Lower lobe of right lung (tissue), 2 donors: ENCODE measurements around the gene ATP5IF1. TPM values are rescaled to one million over a fixed set of nuclear protein-coding genes. Genes with fewer than 3 reads are reported as not detected.
A peak's percentile ranks its signal among the peaks of the same experiment; 100 is the strongest.

Experiments
- ATAC-seq, 2 donors: fragments of 200-7000 bp; cut with Tn5 transposase; one replicate each; pipeline ENCODE4 v1.9.1; 2020 to 2022; ENCODE audit warnings: mild to moderate bottlenecking in 2 of 2, moderate library complexity in 2 of 2
- DNase-seq: peaks from one replicate; pipeline ENCODE4 v3.0.0-alpha.2; 2020
- H3K27ac ChIP-seq: fragments of 200-600 bp; one replicate; pipeline ENCODE4 v1.8.0; 2022
- H3K27me3 ChIP-seq: fragments of 200-600 bp; one replicate; pipeline ENCODE4 v1.8.0; 2022; ENCODE audit warnings: low read depth
- H3K36me3 ChIP-seq: fragments of 200-600 bp; one replicate; pipeline ENCODE4 v1.8.0; 2022; ENCODE audit warnings: mild to moderate bottlenecking
- H3K4me1 ChIP-seq: fragments of 200-600 bp; one replicate; pipeline ENCODE4 v1.8.0; 2022
- H3K4me3 ChIP-seq: fragments of 200-600 bp; one replicate; pipeline ENCODE4 v1.8.0; 2022; ENCODE audit warnings: mild to moderate bottlenecking
- H3K9me3 ChIP-seq: fragments of 200-600 bp; one replicate; pipeline ENCODE4 v1.8.0; 2022
- intact Hi-C: fragments of 100-400 bp; cut with DNase I; formaldehyde crosslinking; loops from one replicate; pipeline ENCODE4 v1.11.0; 2022
- total RNA-seq: library from RNA; stranded (reverse); fragmentation: NEBNext Ultra II Directional; extraction: Animal tissue kit (Norgen Biotek cat#: 25700); gene quantifications from one replicate; pipeline ENCODE4 v1.2.1, GENCODE V29; 2021
- TF ChIP-seq, protein P1 (sequence below): fragments of 200-600 bp; IDR thresholded peaks from one replicate; pipeline ENCODE4 v1.8.0; 2022; ENCODE audit warnings: antibody characterized with exemption, mild to moderate bottlenecking
- donor health status: DM: no; HTN: yes; CAD: no; lungs with severe emphysema.

Gene ATP5IF1
- total RNA-seq, 1 donor from 2014 or later: 109 TPM

DNA sequence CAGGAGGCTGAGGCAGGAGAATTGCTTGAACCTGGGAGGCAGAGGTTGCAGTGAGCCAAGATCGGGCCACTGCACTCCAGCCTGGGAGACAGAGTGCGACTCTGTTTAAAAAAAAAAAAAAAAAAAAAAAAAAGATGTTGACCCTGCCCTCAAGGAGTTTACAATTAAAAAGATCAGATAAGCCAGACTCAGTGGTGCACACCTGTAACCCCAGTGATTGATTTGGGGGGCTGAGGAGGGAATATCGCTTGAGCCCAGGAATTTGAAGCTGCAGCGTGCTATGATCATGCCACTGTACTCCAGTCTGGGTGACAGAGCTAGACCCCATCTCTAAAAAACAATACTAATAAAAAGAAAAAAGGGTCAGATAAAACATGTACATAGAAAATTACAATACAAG lies 21.8 kb downstream of the ATP5IF1 start:
- peaks cover 35% of the 10 kb centered on the region for H3K4me1 ChIP-seq
- H3K27ac ChIP-seq: no peak overlapping the region
- ATAC-seq: no peak
- H3K27me3 ChIP-seq: no peaks in the 10 kb centered on the region
- no peak for DNase-seq
- no peaks in the 10 kb centered on the region for H3K9me3 ChIP-seq
- TF ChIP-seq, protein P1, sequence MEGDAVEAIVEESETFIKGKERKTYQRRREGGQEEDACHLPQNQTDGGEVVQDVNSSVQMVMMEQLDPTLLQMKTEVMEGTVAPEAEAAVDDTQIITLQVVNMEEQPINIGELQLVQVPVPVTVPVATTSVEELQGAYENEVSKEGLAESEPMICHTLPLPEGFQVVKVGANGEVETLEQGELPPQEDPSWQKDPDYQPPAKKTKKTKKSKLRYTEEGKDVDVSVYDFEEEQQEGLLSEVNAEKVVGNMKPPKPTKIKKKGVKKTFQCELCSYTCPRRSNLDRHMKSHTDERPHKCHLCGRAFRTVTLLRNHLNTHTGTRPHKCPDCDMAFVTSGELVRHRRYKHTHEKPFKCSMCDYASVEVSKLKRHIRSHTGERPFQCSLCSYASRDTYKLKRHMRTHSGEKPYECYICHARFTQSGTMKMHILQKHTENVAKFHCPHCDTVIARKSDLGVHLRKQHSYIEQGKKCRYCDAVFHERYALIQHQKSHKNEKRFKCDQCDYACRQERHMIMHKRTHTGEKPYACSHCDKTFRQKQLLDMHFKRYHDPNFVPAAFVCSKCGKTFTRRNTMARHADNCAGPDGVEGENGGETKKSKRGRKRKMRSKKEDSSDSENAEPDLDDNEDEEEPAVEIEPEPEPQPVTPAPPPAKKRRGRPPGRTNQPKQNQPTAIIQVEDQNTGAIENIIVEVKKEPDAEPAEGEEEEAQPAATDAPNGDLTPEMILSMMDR: no peak
- no peaks in the 10 kb centered on the region for H3K36me3 ChIP-seq
- H3K4me3 ChIP-seq: no peak overlapping the region
- intact Hi-C loops: no loop called here

DNA sequence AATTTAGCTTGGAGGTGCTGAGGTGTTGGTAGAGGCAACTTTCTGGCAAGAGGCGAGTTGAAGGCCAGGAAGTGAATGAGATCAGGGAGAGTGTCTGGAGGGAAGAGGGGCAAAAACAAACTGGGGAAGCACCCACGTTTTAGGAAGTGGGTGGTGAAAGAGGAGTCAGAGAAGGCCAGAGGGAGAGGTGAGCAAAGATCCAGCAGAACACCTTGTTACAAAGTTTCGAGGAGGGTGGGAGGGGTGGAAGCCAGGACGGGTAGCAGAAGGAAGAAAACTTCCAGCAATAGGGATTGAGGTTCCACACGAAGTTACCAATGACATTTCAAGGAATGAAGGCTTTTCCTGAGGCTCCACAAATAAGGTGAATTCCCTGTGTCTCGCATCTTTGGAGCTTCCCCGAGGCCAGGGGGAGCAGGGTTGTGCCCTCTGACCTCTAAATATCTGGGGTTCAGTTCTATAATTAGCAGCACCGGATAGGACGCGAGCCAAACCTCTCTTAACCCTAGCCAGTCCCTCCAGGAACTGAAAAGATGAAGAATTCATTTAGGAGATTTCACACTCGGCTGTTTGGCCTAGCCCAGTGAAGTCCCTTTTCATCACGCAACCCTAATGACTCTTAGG lies 22.8 kb downstream of the ATP5IF1 start:
- DNase-seq (no peak), ATAC-seq (no peak)
- TF ChIP-seq, protein P1: no peak
- H3K36me3 ChIP-seq: no peaks in the 10 kb centered on the region
- H3K9me3 ChIP-seq: no peaks in the 10 kb centered on the region
- no peaks in the 10 kb centered on the region for H3K27me3 ChIP-seq
- H3K27ac ChIP-seq: peak overlapping the region; percentile 86
- intact Hi-C loops: no loop called here
- H3K4me3 ChIP-seq: peak overlapping the region; percentile 93
- H3K4me1 ChIP-seq: peaks cover 44% of the 10 kb centered on the region

DNA sequence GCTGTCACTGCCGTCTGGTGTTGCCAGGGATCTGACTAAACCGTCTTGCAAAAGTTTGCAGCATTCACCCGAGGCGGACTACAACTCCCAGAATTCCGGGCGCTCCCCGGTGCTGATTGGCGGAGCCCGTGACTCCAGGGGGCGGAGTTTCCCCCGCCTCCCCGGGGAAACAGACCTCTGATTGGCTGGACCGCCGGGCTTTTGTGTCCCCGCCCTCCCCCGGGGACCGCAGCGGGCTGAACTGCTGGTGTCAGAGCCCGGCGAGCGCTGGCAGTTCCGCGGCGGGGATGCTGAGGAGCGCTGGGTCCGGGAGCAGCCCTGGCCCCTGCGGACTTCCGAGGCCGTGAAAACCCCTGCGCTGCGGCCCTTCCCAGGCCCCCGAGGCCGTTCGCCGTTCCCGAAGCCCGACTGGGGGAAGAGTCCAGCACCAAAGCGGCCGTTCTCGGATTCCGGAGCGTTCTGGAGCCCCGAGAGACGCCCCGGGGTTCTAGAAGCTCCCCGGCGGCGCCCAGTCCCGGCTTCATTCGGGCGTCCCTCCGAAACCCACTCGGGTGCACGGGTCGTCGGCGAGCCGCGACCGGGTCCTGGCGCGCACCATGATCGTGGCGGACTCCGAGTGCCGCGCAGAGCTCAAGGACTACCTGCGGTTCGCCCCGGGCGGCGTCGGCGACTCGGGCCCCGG lies 23.5 kb downstream of the ATP5IF1 start, which contains the start of gene SESN2:
TSS of gene SESN2 (plus strand) at position 267 of the 682 bp plus-strand sequence. CDS start at position 597, 330 bp downstream.
- peak; percentile 99 for DNase-seq
- H3K36me3 ChIP-seq: no peaks in the 10 kb centered on the region
- H3K27me3 ChIP-seq: no peaks in the 10 kb centered on the region
- TF ChIP-seq, protein P1: no peak
- H3K27ac ChIP-seq: peak within 1 kb of the TSS; percentile 86
- ATAC-seq: peak; percentile 98 to 99
- intact Hi-C loops: no loop called here
- no peaks in the 10 kb centered on the region for H3K9me3 ChIP-seq
- peak within 1 kb of the TSS; percentile 93 for H3K4me3 ChIP-seq
- H3K4me1 ChIP-seq: peaks cover 44% of the 10 kb centered on the region

DNA sequence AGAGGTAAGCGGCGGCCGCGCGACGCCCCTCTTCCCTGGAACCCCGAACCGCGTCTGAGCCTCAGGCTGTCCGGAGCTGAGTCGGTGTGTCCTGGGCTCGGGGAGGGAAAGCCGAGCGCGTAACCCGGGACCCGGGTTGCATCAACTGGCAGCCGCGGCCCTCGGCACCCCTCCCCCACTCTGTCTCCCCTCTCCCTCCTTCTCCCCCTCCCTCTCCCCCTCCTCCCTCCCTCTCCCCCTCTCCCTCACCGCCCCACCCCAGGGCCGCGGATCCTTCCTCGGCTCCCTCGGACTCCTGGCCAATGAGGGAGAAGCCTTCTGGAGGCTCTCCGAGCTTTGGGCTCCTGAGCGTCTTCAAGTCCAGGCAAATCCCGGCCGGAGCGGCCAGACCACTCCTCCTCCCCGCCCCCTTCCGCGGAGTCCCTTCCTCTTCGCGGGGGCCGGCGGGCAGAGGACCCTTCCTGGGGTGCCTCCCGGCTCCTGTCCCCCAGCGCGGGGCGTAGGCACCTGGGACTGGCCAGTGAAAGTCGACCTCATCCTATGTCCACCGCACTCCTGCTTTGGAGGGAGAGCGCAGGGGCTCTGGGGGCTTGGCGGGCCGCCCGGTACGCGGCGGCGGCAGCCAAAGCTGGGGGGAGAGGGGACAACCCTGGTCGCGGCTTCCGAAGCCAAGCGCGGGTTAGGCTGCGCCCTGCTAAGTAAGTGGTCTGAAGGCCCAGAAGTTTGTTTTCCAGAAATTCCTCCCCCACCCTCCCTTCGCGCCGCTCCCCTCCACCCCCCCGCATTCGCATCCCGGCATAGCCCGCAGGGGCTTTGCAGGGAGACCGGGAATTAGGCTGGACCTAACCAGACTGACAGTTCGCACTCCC lies 24.2 kb downstream of the ATP5IF1 start:
- H3K4me3 ChIP-seq: peak overlapping the region; percentile 93
- intact Hi-C loops: no loop called here
- ATAC-seq (peak; percentile 77 to 84), DNase-seq (peak; percentile 79)
- peak overlapping the region; percentile 86 for H3K27ac ChIP-seq
- no peaks in the 10 kb centered on the region for H3K27me3 ChIP-seq
- TF ChIP-seq, protein P1: no peak
- no peaks in the 10 kb centered on the region for H3K9me3 ChIP-seq
- H3K4me1 ChIP-seq: peaks cover 44% of the 10 kb centered on the region
- no peaks in the 10 kb centered on the region for H3K36me3 ChIP-seq

DNA sequence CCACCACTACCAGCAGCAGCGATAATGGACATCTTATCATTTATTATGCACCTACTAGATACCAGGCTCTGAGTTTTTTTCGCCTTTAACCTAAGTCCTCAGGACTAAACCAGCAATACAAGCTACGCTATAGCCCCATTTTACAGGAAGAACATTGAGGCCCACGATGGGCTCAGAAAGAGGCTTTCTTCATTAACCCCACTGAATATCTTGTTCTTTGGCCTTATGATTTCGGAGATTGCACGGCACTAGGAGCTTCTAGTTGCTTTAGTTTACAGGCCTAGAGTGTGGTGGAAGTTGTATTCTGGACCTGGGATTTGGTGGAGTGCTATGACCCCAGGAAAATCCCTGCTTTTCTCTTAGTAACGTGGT lies 24.9 kb downstream of the ATP5IF1 start:
- H3K4me3 ChIP-seq: peak overlapping the region; percentile 93
- intact Hi-C loops: no loop called here
- no peaks in the 10 kb centered on the region for H3K9me3 ChIP-seq
- no peak for DNase-seq
- no peak overlapping the region for H3K27ac ChIP-seq
- TF ChIP-seq, protein P1: no peak
- H3K36me3 ChIP-seq: no peaks in the 10 kb centered on the region
- no peak for ATAC-seq
- peaks cover 44% of the 10 kb centered on the region for H3K4me1 ChIP-seq
- no peaks in the 10 kb centered on the region for H3K27me3 ChIP-seq
